Caco-2 (cell line): ENCODE measurements around the gene RARA. TPM values are rescaled to one million over a fixed set of nuclear protein-coding genes. Genes with fewer than 3 reads are reported as not detected.

ENCODE experiments used
- BruUV-seq: library from RNA; stranded (reverse); fragments of 400-500 nt; replicated peaks from 2 replicates; lab custom pipeline; 2021; lab: Mats Ljungman, UMichigan
- CTCF ChIA-PET: fragments of 300-600 bp; sonication (Branson Sonifier 250); formaldehyde crosslinking; loops from one replicate; lab custom pipeline; 2022; ENCODE audit warnings: antibody characterized with exemption; lab: Charles Lee
- POLR2A ChIA-PET: fragments of 300-600 bp; sonication (Branson Sonifier 250); formaldehyde crosslinking; loops from one replicate; lab custom pipeline; 2022; ENCODE audit warnings: antibody characterized with exemption; lab: Charles Lee
- DNase-seq, 2 experiments: peaks; one replicate each; pipeline versions ENCODE4 v3.0.0 to v3.0.0-alpha.2; 2020 to 2022
- H3K27me3 ChIP-seq: replicated peaks from 2 replicates; pipeline ENCODE4 v1.6.0; 2011; ENCODE audit warnings: low read length; ENCODE audit not compliant: control insufficient read depth, insufficient read depth
- H3K36me3 ChIP-seq: 2 replicates; pipeline ENCODE4 v1.5.1; 2011; ENCODE audit warnings: low read length; ENCODE audit not compliant: control insufficient read depth, insufficient read depth
- H3K4me1 ChIP-seq: fragments of 250-450 bp; sonication (Bioruptor Pico); 2 replicates; pipeline ENCODE4 v1.5.1; 2020; ENCODE audit warnings: mild to moderate bottlenecking
- H3K4me3 ChIP-seq: 2 replicates; pipeline ENCODE4 v1.5.1; 2011; ENCODE audit warnings: low read depth, mild to moderate bottlenecking, control low read depth, low read length
- H3K9me3 ChIP-seq: fragments of 250-450 bp; sonication (Bioruptor Pico); 2 replicates; pipeline ENCODE4 v1.5.1; 2020; ENCODE audit warnings: mild to moderate bottlenecking, moderate library complexity
- H3K27ac Mint-ChIP-seq: one replicate; pipeline ENCODE4 v1.8.0; 2022; ENCODE audit warnings: mixed read lengths; ENCODE audit not compliant: unreplicated experiment
- H3K27me3 Mint-ChIP-seq: one replicate; pipeline ENCODE4 v1.8.0; 2022; ENCODE audit warnings: mixed read lengths; ENCODE audit not compliant: insufficient read depth, unreplicated experiment
- H3K36me3 Mint-ChIP-seq: one replicate; pipeline ENCODE4 v1.8.0; 2022; ENCODE audit warnings: mild to moderate bottlenecking, mixed read lengths; ENCODE audit not compliant: insufficient read depth, unreplicated experiment
- H3K4me1 Mint-ChIP-seq: one replicate; pipeline ENCODE4 v1.8.0; 2022; ENCODE audit warnings: low read depth, mixed read lengths; ENCODE audit not compliant: unreplicated experiment
- H3K4me3 Mint-ChIP-seq: one replicate; pipeline ENCODE4 v1.8.0; 2022; ENCODE audit warnings: mild to moderate bottlenecking, moderate library complexity, mixed read lengths; ENCODE audit not compliant: unreplicated experiment
- H3K9me3 Mint-ChIP-seq: one replicate; pipeline ENCODE4 v1.8.0; 2022; ENCODE audit warnings: mixed read lengths; ENCODE audit not compliant: unreplicated experiment
- intact Hi-C: fragments of 100-400 bp; cut with micrococcal nuclease; formaldehyde crosslinking; loops from one replicate; pipeline ENCODE4 v1.10.0; 2022; ENCODE audit not compliant: unreplicated experiment
- total RNA-seq: library from RNA; stranded (reverse); gene quantifications from 2 replicates; pipeline ENCODE4 v1.2.3, GENCODE V29; 2022
- TF ChIP-seq, protein P1 (sequence below), 2 experiments: fragments of 200-600 bp in 1 of 2; IDR thresholded peaks; 1 replicate in 1 of 2; 2 replicates in 1 of 2; pipeline versions ENCODE4 v1.5.1 to v1.8.0; 2011 to 2022; ENCODE audit warnings: antibody characterized with exemption in 1 of 2, control low read depth in 1 of 2, inconsistent platforms in 1 of 2, low read depth in 1 of 2, low read length in 1 of 2, mild to moderate bottlenecking in 1 of 2, moderate library complexity in 1 of 2; ENCODE audit not compliant: insufficient read depth in 1 of 2, severe bottlenecking in 1 of 2, unreplicated experiment in 1 of 2

The RARA gene
- total RNA-seq, 1 experiment from 2014 or later = 27.6 TPM

DNA sequence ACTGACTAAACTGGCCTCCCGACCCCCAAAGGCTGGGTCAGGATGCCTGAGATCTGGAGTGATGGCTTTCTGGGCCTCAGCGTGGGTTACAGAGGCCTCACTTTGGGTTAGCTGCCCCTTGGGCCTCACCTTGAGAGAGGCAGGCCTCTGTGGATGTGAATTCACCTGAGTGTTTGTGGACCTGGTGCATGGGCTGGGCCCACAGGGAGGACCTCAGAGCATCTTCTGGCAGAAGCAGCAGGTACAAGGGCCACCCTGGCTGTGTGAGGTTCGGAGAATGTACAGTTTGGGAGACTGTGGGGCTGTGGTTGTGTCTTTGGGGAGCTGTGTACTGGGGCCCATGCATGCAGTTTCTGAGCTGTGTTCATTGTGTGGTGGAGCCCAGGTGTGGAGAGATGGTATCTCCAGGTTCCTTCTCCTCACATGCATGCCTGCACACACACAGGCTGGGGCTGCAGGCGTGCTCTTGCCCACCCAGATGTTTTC lies 18.3 kb downstream of the RARA start:
- H3K4me3 ChIP-seq = no peak overlapping the region
- Mint-ChIP-seq H3K4me1 (peaks cover 14% of the 10 kb centered on the region), H3K36me3 (no peaks in the 10 kb centered on the region), H3K9me3 (no peaks in the 10 kb centered on the region), H3K4me3 (no peak overlapping the region), H3K27ac (no peak overlapping the region), H3K27me3 (no peaks in the 10 kb centered on the region)
- H3K4me1 ChIP-seq = peaks cover 17% of the 10 kb centered on the region
- H3K36me3 ChIP-seq = peaks cover 1% of the 10 kb centered on the region
- CTCF ChIA-PET = interaction anchor here (0.7 to 3.5 kb wide), 2 partner anchors 10 to 25 kb away, joined by 3 to 14 read pairs; no protein-coding TSS in a partner anchor
- no peak for DNase-seq
- POLR2A ChIA-PET = no interaction called here
- no TSS peak for BruUV-seq
- TF ChIP-seq, protein P1, sequence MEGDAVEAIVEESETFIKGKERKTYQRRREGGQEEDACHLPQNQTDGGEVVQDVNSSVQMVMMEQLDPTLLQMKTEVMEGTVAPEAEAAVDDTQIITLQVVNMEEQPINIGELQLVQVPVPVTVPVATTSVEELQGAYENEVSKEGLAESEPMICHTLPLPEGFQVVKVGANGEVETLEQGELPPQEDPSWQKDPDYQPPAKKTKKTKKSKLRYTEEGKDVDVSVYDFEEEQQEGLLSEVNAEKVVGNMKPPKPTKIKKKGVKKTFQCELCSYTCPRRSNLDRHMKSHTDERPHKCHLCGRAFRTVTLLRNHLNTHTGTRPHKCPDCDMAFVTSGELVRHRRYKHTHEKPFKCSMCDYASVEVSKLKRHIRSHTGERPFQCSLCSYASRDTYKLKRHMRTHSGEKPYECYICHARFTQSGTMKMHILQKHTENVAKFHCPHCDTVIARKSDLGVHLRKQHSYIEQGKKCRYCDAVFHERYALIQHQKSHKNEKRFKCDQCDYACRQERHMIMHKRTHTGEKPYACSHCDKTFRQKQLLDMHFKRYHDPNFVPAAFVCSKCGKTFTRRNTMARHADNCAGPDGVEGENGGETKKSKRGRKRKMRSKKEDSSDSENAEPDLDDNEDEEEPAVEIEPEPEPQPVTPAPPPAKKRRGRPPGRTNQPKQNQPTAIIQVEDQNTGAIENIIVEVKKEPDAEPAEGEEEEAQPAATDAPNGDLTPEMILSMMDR (IDR thresholded peaks at IDR 0.05; ENCODE audit: insufficient read depth in 1 of 2, low read depth in 1 of 2, low read length in 1 of 2, severe bottlenecking in 1 of 2, unreplicated experiment in 1 of 2) = no peak
- H3K9me3 ChIP-seq = no peaks in the 10 kb centered on the region
- intact Hi-C loops = no loop called here
- H3K27me3 ChIP-seq = no peaks in the 10 kb centered on the region

DNA sequence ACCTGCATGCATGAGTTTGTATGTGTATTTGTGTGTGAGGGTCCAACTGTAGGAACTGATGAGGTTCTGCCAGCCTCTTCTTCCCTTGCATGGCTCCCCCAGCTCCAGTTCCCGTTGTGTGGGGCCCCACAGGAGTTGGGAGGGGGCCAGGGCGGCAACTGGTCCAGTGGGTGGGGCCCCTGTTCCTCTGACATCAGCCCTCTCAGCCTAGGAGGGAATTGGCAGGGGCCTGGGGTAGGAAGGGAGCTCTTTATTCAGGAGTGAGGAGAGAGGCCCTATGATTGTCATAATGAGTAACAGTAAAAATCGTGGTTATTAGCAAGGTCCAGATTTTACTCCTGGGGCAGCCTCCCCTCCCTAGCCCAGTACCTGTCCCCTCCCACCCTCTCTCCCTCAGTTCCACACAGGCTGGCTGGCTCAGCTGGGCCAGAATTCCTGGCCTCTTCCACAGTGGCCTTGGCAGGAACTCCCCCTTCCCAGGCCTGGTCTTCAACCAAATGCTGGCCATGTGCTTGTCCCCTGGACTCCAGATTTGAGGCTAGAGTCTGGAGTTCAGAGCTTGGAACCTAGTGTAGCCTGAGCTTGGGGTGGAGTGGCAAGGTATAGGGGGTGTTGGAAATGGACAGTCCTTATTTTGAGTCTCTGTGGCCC lies 18.9 kb downstream of the RARA start:
- H3K27ac Mint-ChIP-seq = no peak overlapping the region
- no peaks in the 10 kb centered on the region for H3K9me3 ChIP-seq
- intact Hi-C loops = no loop called here
- H3K36me3 ChIP-seq = peaks cover 1% of the 10 kb centered on the region
- H3K27me3 ChIP-seq = no peaks in the 10 kb centered on the region
- no peaks in the 10 kb centered on the region for H3K9me3 Mint-ChIP-seq
- CTCF ChIA-PET = interaction anchor here (3.5 kb wide), 1 partner anchor 11 kb away, joined by 14 read pairs; no protein-coding TSS in a partner anchor
- no peaks in the 10 kb centered on the region for H3K27me3 Mint-ChIP-seq
- TF ChIP-seq, protein P1 (IDR thresholded peaks at IDR 0.05; ENCODE audit: insufficient read depth in 1 of 2, low read depth in 1 of 2, low read length in 1 of 2, severe bottlenecking in 1 of 2, unreplicated experiment in 1 of 2) = no peak
- peaks cover 17% of the 10 kb centered on the region for H3K4me1 ChIP-seq
- POLR2A ChIA-PET = interaction anchor here (0.7 kb wide), 1 partner anchor 109 kb away, joined by 3 read pairs; no protein-coding TSS in a partner anchor
- H3K4me1 Mint-ChIP-seq = peaks cover 14% of the 10 kb centered on the region
- no peak overlapping the region for H3K4me3 ChIP-seq
- BruUV-seq = no TSS peak
- H3K36me3 Mint-ChIP-seq = no peaks in the 10 kb centered on the region
- DNase-seq = no peak
- no peak overlapping the region for H3K4me3 Mint-ChIP-seq

DNA sequence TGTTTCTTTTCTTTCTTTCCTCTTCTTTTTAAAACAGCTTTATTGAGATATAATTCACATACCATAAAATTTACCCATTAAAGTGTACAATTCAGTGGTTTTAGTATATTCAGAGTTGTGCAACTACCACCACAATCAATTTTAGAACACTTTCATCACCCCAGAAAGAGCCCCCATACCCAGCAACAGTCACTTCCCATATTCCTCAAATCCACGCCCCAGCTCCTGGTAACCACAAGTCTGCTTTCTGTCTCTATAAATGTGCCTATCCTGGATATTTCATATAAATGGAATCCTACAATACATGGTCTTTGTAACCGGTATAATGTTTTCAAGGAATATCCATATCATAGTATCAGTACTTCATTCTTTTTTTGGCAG lies 19.4 kb downstream of the RARA start:
- Histone ChIP-seq H3K4me3 (no peak overlapping the region), H3K36me3 (peaks cover 1% of the 10 kb centered on the region), H3K27me3 (no peaks in the 10 kb centered on the region), H3K4me1 (peaks cover 17% of the 10 kb centered on the region), H3K9me3 (no peaks in the 10 kb centered on the region)
- peaks cover 14% of the 10 kb centered on the region for H3K4me1 Mint-ChIP-seq
- no peaks in the 10 kb centered on the region for H3K9me3 Mint-ChIP-seq
- no peak for DNase-seq
- H3K4me3 Mint-ChIP-seq = no peak overlapping the region
- H3K36me3 Mint-ChIP-seq = no peaks in the 10 kb centered on the region
- ChIA-PET POLR2A (interaction anchor here (0.7 kb wide), 1 partner anchor 110 kb away, joined by 3 read pairs; no protein-coding TSS in a partner anchor), CTCF (interaction anchor here (3.5 kb wide), 1 partner anchor 11 kb away, joined by 14 read pairs; no protein-coding TSS in a partner anchor)
- intact Hi-C loops = no loop called here
- no peak overlapping the region for H3K27ac Mint-ChIP-seq
- no peaks in the 10 kb centered on the region for H3K27me3 Mint-ChIP-seq
- no TSS peak for BruUV-seq
- TF ChIP-seq, protein P1 (IDR thresholded peaks at IDR 0.05; ENCODE audit: insufficient read depth in 1 of 2, low read depth in 1 of 2, low read length in 1 of 2, severe bottlenecking in 1 of 2, unreplicated experiment in 1 of 2) = no peak
